Right renal cortex interstitium (tissue), 3 donors: ENCODE results near the gene PGGHG. TPM values are rescaled to one million over a fixed set of nuclear protein-coding genes. Genes with fewer than 3 reads are reported as not detected.
A peak's percentile ranks its signal among the peaks of the same experiment; 100 is the strongest.
"Not testable (repeated sequence)": the region's sequence is repeated elsewhere in the genome, so short reads cannot be mapped to it uniquely, and the experiment has no call there.

ENCODE experiments used
- DNase-seq, 3 donors: peaks; one replicate each; pipeline ENCODE4 v3.0.0-alpha.2; 2013; ENCODE audit warnings: low read depth in 3 of 3, low spot score in 2 of 3
- polyA plus RNA-seq, 3 donors: library from polyadenylated mRNA; unstranded; fragments of 120-200 nt; gene quantifications; one replicate each; pipeline ENCODE4 v1.2.1, GENCODE V29; 2013; ENCODE audit not compliant: insufficient read length in 3 of 3

PGGHG gene
- polyA plus RNA-seq, 3 donors, result 9.1 to 19.2 (median 11.4) TPM

DNA sequence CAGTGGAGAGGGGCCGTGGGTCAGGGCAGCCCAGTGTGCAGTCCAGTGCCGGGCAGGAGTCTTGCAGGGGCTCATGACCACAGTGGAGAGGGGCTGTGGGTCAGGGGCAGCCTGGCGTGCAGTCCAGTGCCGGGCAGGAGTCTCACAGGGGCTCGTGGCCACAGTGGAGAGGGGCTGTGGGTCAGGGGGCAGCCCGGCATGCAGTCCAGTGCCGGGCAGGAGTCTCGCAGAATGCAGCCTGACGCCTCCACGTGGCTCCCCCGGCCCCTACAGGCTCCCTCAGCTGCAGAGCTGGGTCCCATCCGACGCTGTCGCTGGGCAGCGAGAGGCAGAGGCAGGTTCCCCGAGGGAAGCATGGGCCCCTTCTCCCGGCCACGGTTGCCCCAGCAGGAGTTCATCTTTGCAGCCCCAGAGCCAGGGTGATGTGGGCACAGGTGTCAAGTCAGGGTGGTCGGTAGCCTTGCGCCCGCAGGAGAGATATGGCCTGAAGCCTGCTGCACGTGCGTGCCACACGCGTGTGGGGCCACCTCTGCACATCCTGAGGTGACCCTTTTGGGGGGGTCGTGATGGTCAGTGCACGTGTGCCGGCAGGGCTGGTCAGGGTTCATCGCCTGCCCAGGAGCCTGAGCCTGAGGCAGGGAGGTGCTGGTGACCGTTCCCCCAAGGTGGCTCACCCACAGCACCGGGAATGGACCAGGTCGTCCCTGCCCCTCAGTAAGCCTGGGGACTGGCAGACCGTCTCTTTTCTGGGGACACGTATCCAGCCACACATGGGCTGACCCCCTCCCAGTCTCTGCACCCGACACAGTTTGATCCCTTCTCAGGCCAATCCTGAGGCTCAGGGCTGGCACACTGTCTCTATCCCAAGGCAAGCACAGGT lies 7.5 kb downstream of the PGGHG start:
- no peak for DNase-seq

DNA sequence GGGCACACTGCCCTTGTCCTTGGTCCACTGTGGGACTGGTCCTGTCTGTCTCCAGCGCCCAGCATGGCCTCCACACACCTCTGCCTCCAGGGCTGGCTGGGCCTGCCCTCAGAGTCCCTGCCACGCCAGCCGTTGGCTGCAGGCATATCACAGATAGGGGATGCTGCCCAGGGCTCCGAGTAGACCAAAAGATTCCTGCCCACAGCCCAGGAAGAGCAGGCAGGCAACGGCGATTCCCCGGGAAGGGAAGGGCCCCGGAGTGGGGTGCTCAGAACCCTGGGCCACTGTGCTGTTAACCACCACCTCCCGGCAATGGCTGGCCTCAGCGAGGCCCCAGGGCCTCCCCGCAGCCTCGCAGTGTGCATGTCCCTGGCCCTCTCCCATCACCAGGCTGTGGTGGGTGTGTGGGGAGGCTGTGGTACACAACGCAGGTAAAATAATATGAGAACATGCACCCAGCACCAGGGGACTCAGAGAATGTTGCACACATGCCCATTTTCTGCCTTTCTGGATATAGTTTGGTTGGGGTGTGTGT lies 8.2 kb downstream of the PGGHG start:
- no peak for DNase-seq

- no peak for DNase-seq
These were observed 8.9 kb downstream of the PGGHG start for GRCh38 chr11:297586-298405.

DNA sequence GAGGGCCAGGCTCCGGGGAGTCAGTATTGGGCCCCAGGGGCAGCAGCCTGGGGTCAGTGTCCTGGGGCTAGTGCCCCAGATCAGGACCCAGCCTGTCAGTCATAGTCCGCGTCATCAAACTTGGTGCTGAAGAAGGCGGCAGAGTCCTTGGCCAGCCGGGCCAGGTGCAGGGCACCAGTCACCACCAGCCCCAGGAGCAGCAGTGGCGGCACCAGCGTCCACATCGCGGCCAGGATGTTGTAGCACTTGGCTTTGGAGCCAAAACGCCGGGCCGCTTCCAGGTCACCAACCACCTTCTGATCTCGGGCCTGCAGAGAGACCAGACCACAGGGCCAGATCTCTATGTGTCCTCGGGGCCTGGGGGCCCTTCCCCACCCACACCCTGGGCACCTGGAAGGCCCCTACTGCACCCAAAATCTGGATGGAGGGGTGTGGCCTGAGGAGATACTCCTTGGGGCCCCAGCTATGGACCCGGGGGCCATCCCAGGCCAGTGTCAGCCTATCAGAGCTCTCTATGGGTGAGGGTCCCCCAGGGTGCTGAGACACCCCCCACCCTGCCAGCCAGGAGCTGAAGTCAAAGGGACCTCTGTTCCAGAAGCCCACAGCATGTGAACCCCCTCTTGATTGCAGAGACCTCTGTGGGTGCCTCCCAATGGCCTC lies 9.6 kb downstream of the PGGHG start:
- DNase-seq, result no peak

DNA sequence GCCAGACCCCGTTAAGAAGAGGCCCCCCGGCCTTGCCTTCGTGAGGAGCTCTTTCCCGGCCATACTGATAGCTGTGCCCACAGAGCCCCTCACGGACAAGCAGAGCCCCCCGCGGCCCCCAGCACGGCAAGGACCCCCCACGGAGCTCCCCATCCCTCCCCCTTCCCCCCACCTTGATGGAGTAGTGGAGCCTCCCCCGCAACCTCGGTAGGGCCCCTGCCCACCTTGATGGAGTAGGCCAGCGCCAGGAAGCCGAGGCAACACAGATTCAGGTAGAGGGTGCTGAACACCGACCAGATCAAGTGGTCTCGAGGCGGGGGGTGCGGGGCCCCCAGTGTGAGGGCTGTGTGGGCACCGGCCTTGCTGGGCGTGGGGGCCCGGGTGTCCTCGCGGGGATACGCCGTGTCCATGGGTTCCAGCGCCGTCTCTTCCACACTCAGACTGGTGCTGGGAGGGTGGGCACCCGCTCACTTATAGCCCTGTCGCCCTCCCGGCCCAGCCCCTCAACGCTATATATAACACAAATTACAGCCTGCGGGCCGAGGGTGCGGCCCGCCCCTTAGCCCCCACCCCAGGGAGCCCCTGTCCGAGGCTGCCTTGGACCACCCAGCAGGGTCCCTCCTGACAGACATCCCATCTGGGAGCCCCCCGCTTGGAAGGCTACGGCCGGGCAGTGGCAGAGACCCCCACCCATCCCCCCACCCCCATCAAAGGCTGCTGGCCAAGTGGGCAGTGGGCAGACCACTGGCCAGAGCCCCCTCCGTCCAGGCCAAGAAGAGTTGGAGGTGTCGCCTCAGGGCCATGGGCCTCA lies 10.4 kb downstream of the PGGHG start, which contains the start of gene IFITM5:
Gene IFITM5, minus strand, starts transcription at position 446 of the 811 bp plus-strand sequence. Its CDS starts 36 bp downstream, at position 410.
- no peak for DNase-seq

DNA sequence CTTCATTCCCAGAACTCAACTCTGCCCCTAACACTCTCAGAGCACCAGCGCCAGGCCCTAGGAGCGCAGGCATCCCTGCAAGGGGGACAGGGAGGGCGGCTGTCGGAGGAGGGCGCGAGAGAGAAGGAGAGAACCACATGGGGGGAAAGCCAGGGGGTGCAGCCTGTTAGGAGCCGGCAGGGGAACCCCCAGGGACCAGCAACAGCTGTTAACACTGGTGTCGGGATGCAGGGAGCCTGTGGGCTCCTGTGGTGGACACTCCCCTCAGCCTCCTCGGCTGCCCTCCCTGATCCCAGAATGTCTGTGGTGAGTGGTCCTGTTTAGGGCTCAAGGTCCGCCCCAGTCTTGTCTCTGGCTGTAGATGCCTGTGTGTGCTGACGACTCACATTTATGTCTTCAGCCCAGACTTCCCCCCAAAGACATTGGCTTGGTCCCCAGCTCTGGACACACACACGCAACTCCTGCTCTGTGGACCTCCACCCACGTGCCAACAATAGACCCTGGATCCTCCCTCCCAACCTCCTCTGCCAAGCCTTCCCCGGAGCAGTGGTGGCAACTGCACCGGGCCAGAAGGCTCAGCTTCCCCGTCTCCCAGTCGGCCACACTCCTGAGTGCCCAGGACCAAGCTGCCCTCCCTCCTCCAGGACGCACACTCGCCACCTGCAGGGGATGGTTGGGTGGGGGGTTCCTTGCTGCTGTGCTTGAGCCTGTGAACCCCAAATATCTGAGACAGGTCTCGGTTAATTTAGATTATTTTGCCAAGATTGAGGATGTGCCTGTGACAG lies 11.2 kb downstream of the PGGHG start:
- no peak for DNase-seq

DNA sequence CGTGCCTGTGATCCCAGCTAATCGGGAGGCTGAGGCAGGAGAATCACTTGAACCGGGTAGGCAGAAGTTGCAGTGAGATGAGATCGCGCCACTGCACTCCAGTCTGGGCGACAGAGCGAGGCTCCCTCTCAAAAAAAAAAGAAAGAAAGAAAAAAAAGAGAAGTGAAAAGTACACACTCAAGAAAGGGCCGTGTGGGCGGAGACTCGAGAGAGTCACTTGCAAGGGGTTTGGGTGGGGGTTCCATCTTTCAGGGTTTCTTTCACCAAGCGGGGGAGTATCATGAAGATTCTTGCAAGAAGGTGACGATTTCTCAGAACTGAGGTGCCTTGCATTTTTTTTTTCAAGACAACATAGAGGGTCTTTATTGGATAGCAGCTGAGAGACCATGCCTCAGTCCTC lies 14.4 kb downstream of the PGGHG start:
- no peak for DNase-seq

DNA sequence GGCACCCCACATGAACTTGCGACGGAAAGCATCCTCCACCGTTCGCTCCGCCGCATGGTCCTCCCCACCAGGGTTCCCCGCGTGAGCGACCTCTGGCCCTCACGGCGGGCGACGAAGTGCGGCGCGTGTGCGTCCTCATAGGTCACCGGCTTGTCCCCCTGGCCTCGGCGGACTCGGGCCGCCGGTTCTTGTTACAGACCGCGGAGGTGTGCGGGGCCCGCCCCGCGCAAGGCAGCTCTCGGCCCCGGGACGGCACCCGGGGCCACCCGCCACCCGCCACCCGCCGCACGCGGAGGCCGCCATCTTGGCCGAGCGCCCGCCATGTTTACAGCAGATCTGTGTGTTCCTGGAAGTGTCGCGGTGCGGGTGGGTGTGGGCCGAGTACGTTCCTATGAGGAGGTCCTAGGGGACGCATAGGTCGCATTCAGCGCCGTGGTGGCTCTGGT lies 15.2 kb downstream of the PGGHG start:
- DNase-seq, result no peak

GRCh38 chr11:304915-305843 lies 16.3 kb downstream of the PGGHG start:
- DNase-seq, result peak in 1 of 3 donors; percentile 65

DNA sequence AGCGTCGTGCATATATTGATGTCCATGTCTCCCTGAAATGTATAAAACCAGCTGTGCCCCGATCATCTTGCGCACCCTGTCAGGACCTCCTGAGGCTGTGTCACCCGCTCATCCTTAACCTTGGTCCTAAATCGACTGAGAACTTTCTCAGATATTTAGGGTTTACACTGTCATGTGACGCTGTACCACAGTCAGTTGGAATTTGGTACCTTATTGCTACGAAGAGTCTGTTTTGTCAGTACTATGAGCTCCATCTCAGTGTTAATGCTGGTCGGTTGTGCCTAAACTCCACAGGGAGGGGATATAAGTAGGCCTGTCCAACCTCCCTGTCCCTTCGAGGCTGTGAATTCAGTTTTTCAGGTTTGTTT lies 16.9 kb downstream of the PGGHG start:
- no peak for DNase-seq

DNA sequence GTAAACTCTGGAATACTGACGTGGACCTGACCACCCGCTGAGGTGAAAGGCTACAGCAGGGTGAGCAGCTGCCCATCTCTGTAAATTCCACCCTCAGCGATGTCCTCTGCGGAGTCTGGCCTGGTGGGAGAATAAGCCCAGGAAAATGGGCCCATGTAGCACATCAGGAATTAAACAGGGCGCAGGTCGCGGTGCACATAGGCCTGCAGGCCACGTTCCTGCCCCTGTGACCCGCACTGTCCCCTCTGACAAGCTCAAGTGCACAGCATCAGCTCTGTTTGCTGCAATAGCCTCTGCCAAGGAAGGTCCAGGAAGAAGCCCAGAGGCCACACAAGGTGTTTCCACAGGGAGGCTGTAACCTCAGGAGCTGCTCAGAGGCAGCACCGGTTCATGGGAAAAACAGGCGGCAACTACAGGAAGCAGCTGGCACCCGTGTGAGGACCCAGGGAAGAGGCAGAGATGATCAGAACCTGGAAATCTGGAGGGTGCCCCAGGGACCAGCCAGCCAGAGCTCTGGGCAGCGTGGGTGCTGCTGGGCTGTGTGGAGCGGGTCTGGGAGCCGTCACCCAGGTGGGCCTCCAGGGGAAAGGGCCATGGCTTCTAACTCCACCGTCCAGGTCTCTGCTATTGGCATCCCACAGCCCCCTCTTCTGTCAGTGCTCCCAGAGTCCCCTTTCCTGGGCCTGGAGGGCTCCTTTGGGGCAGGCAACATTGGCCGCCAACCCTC lies 17.9 kb downstream of the PGGHG start:
- DNase-seq, result no peak

DNA sequence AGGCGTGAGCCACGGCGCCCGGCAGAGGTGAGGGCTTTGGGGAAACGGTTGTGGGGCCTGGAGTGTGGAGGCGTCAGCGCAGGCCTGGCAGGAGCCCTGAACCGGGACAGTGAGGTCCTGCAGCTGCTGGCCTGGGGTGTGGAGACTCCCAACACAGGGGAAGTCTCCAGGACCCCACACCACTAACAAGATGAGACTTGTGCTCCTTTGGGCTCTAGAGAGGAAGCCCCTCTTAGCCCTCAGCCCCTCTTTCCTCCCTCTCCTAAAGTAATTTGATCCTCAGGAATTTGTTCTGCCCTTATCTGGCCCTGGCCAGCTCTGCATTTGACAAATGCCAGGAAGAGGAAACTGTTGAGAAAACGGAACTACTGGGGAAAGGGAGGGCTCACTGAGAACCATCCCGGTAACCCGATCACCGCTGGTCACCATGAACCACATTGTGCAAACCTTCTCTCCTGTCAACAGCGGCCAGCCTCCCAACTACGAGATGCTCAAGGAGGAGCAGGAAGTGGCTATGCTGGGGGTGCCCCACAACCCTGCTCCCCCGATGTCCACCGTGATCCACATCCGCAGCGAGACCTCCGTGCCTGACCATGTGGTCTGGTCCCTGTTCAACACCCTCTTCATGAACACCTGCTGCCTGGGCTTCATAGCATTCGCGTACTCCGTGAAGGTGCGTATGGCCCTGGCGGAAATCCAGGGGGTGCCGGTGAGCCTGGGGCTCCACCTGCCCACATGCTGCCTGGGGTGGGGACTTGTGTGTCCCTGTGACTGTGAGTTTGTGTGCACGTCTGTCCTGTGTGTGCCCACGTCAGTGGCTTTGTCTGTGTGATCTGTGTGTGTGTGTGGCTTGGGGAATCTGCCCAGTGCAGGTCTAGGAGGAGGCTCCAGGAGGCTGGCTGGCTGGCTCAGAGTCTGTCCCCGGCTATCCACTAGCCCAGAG lies 19.1 kb downstream of the PGGHG start, which contains the start of gene IFITM2:
Gene IFITM2, plus strand, starts transcription at position 51 of the 943 bp plus-strand sequence. Its CDS starts 377 bp downstream, at position 428.
- peak in 2 of 3 donors; percentile 70 to 84 for DNase-seq

GRCh38 chr11:308740-309665 lies 20.1 kb downstream of the PGGHG start:
- not testable (repeated sequence) for DNase-seq

DNA sequence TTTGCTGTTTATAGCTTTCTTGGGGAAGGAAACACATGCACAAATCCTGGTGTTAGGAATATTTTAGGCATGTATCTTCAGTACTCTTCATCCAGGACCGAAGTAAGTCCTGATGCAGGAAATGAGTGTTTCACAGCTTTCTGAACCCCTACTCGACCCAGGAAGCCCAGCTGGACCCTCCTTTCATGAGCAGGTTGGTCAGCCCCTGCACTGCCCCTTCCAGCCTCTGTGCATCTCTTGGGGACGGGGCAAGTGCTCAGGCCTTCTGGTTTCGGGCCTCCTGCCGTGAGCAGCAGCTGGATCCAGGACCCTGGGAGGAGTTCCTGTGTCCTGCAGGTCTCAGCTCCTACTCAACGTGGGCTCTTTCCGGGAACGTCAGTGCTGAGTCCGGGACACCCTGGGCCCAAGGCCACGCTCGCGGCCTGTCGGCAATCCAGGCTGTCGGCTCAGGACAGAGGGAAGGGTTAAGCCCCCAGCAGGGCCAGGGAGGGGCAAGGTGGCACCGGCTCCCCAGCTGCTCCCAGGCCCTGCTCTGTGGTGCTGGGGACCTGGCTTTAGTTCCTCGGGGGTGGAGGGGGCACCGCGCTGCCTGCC lies 21.1 kb downstream of the PGGHG start:
- DNase-seq, result not testable (repeated sequence)
